AG04449 (cell line): ENCODE measurements around the gene KCNQ1.

ENCODE experiments used
- CTCF ChIA-PET: fragments of 350-600 bp; formaldehyde crosslinking; extraction: SDS; loops from one replicate; lab custom pipeline; 2021; ENCODE audit warnings: antibody characterized with exemption; lab: Yijun Ruan, JAX
- POLR2A ChIA-PET: fragments of 400-600, 350-600 bp; formaldehyde crosslinking; extraction: SDS; loops from one replicate; lab custom pipeline; 2020; ENCODE audit warnings: antibody characterized with exemption, inconsistent platforms; lab: Yijun Ruan, JAX
- DNase-seq: peaks from one replicate; pipeline ENCODE4 v3.0.0-alpha.2; 2010; ENCODE audit warnings: low read depth, low spot score
- H3K4me3 ChIP-seq: 2 replicates; pipeline ENCODE4 v1.5.1; 2011; ENCODE audit warnings: low read depth, mild to moderate bottlenecking, control low read depth, low read length
- TF ChIP-seq, protein P1 (sequence below): IDR thresholded peaks from one replicate; pipeline ENCODE4 v1.5.1; 2011; ENCODE audit warnings: mild to moderate bottlenecking, moderate library complexity, low read length, control low read depth, inconsistent platforms; ENCODE audit not compliant: insufficient read depth; ENCODE audit errors: missing control alignments

KCNQ1 gene

DNA sequence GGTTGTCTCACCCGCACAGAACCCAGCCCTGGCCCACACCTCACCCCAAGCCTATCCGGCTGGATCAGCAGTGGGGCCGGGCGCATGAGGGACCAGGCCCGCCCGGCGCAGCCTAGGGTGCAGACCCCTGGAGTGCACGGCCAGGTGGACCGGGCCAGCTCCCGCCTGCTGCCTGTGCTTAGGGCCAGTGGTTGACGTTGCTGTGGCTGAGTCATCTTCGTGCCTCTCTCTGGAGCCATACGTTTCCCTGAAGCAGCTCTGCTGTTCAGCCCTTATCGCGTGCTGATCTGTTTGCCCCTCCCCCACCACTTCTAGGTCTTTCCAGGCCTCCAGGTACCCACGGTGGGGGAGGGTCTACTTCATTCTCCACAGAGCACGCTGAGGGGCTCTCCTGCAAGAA, 401.2 kb downstream of the KCNQ1 start:
- POLR2A ChIA-PET, result no interaction called here
- CTCF ChIA-PET, result no interaction called here
- TF ChIP-seq, protein P1, sequence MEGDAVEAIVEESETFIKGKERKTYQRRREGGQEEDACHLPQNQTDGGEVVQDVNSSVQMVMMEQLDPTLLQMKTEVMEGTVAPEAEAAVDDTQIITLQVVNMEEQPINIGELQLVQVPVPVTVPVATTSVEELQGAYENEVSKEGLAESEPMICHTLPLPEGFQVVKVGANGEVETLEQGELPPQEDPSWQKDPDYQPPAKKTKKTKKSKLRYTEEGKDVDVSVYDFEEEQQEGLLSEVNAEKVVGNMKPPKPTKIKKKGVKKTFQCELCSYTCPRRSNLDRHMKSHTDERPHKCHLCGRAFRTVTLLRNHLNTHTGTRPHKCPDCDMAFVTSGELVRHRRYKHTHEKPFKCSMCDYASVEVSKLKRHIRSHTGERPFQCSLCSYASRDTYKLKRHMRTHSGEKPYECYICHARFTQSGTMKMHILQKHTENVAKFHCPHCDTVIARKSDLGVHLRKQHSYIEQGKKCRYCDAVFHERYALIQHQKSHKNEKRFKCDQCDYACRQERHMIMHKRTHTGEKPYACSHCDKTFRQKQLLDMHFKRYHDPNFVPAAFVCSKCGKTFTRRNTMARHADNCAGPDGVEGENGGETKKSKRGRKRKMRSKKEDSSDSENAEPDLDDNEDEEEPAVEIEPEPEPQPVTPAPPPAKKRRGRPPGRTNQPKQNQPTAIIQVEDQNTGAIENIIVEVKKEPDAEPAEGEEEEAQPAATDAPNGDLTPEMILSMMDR, result no peak
- no peak for DNase-seq
- H3K4me3 ChIP-seq, result no peak overlapping the region

DNA sequence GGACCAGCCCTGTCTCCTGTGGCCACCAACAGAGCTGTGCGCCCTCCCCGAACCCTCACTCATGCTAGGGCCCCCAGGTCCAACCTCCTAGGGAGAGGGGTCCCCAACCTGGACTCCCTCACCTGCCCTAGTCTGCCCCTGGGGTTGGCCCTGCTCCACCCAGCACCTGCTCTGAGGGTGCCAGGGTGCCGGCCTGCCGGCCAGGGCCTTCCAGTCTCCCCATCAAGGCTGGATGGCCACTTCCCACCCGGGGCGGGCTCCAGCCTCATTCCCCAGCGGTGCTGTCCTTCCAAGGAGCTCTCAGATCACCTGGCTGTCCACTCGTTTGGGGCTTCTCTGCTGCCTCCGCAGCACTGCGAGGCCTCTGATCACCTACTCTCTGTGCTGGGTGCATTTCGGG, 401.7 kb downstream of the KCNQ1 start:
- ChIA-PET POLR2A (no interaction called here), CTCF (interaction anchor here (0.7 kb wide), 1 partner anchor 41 kb away, joined by 3 read pairs; no protein-coding TSS in a partner anchor)
- DNase-seq, result no peak
- no peak overlapping the region for H3K4me3 ChIP-seq
- TF ChIP-seq, protein P1, result no peak

DNA sequence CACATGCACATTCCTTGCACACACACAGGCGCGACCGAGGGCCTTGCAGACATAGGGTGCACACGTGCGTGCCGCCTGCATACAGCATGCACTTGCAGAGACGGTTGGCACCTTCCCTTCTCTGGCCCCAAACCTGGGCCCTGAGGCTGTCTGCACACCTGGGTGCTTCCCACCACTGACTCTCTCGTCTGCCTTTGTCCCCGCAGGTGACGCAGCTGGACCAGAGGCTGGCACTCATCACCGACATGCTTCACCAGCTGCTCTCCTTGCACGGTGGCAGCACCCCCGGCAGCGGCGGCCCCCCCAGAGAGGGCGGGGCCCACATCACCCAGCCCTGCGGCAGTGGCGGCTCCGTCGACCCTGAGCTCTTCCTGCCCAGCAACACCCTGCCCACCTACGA, 402.8 kb downstream of the KCNQ1 start:
- H3K4me3 ChIP-seq, result no peak overlapping the region
- POLR2A ChIA-PET, result no interaction called here
- DNase-seq, result no peak
- TF ChIP-seq, protein P1, result no peak
- CTCF ChIA-PET, result no interaction called here

DNA sequence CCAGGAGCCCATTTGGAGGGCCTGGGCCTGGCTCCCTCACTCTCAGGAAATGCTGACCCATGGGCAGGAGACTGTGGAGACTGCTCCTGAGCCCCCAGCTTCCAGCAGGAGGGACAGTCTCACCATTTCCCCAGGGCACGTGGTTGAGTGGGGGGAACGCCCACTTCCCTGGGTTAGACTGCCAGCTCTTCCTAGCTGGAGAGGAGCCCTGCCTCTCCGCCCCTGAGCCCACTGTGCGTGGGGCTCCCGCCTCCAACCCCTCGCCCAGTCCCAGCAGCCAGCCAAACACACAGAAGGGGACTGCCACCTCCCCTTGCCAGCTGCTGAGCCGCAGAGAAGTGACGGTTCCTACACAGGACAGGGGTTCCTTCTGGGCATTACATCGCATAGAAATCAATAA, 403.7 kb downstream of the KCNQ1 start:
- POLR2A ChIA-PET, result no interaction called here
- CTCF ChIA-PET, result no interaction called here
- no peak for DNase-seq
- TF ChIP-seq, protein P1, result no peak
- H3K4me3 ChIP-seq, result no peak overlapping the region

DNA sequence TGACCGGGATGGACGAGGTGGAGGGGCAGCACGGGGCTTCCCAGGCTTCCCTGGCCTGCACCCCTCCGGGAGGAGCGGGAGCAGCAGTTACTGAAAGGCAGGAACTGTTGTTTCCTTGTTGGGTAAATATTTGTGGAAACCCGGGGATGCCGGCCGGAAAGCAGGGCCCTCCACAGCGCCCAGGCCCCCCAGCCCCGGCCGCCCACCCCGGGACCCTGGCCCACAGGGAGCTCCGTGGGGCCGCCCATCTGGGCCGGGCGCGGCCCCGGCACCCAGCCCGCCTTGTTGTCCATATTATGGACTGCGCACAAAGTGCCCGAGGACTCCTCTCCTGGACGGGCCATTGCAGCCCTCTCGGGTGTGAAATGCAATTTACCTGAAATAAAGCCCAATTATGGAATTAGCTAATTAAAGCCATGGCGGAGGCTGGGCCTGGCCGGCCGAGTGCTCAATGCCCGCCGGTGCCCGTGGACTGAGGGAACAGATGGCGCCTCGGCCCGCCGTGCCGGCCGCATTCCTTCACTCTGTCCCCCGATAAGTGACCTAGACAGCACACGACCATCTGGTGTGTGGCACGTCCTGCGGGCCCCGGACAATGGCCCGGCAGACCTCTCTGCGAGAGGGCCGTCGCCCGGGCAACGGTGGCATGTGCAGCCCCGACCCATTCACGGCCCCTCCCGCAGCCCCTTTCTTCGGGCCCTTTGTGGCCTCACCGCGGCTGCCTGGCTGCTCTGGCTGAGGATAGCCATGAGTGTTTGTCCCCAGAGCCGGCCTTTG, 405.4 kb downstream of the KCNQ1 start:
- no peak for DNase-seq
- CTCF ChIA-PET, result interaction anchor here (0.7 kb wide), 1 partner anchor 8 kb away, joined by 3 read pairs; no protein-coding TSS in a partner anchor
- POLR2A ChIA-PET, result interaction anchor here (0.6 kb wide), 1 partner anchor 26 kb away, joined by 3 read pairs; no protein-coding TSS in a partner anchor
- no peak overlapping the region for H3K4me3 ChIP-seq
- TF ChIP-seq, protein P1, result no peak

DNA sequence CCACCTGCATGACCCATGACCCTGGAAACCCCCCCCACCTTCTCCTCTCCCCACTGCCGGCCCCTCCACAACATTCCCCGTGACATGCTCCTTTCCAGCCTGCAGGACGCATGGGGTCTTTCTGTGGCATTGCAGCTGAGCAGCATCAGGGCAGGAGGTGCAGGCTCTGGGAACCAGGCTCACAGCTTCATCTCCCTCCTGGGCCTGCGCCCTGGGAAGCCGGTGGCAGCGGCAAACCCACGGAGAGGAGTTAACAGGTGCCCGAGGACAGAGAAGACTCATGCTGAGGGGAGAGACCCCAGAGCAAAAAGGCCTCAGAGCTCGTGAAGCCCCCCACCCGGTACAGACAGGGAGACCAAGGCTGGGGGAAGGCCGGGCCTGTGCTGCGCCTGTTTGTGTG, 408.6 kb downstream of the KCNQ1 start:
- TF ChIP-seq, protein P1, result no peak
- CTCF ChIA-PET, result no interaction called here
- H3K4me3 ChIP-seq, result no peak overlapping the region
- no peak for DNase-seq
- POLR2A ChIA-PET, result interaction anchor here (1.1 kb wide), 1 partner anchor 27 kb away, joined by 3 read pairs; no protein-coding TSS in a partner anchor
